Activated CD4-positive, alpha-beta T cell treated with anti-CD3 and anti-CD28 coated beads for 48 hours (primary cell): Measurements from ENCODE around the gene CCR6.
"Not testable (repeated sequence)": the region's sequence is repeated elsewhere in the genome, so short reads cannot be mapped to it uniquely, and the experiment has no call there.

ENCODE experiments used
- DNase-seq: peaks from one replicate; pipeline ENCODE4 v3.0.0-alpha.2; 2020

The CCR6 gene

DNA sequence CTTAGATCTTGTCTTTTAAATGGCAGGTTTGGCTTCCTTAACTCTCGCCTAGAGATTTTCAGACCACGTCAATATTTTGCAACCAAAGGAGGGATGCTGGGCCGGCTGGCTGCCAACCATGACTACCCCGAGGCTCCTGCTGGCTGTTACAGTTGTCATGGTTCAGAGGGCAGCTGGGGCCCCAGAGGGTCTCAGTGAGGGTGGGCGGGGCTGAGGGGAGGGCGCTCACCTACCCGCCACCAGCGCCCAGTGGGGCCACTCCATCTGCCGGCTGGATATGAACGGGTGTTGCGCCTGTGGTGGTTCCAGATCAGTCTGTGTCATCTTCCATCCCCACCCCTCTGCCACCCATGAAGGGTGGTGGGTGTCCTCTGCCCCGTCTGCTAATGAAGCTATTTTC lies 22.6 kb downstream of the CCR6 start:
- no peak for DNase-seq

DNA sequence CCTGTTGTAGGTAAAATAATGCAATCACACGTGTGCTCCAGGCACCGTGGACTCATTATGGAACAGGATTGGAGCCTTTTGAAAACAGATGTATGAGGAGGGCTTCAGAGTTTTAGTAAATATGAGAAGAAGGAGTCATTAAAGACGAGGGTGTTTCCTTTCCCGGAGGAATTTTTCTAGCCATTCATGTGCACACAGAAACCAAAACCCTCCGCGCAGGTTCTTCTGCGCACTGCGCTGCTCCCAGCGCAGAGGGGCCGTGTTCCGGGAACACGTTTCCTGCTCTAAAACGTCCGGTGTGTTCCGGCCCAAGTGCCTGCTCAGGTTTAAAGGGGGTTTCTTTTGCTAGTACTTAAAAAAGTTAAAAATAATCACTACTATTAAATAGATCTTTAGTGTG lies 23.2 kb downstream of the CCR6 start:
- DNase-seq = no peak

GRCh38 chr6:167146977-167147376 lies 24.1 kb downstream of the CCR6 start:
- DNase-seq = no peak

DNA sequence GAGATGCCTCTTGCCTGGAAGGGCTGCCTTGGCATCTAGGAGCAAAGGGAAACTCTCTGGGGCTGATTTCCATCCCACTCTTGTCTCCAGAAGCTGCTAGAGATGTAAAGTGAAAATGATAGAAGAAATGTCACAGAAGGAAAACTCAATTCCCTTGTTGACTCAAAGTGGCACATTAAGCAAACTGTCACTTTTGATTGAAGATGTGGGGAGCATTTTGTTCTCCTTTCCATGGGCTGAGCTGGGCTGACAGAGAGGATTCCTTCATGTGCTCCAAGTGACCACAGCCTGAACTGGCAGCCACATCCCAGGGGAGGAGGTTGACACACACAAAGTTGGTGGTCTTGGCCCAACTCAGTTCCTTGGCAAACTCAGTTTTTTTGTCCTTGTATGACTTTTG lies 25.1 kb downstream of the CCR6 start:
- no peak for DNase-seq

- no peak for DNase-seq
These were observed 26.1 kb downstream of the CCR6 start for GRCh38 chr6:167148997-167149396.

DNA sequence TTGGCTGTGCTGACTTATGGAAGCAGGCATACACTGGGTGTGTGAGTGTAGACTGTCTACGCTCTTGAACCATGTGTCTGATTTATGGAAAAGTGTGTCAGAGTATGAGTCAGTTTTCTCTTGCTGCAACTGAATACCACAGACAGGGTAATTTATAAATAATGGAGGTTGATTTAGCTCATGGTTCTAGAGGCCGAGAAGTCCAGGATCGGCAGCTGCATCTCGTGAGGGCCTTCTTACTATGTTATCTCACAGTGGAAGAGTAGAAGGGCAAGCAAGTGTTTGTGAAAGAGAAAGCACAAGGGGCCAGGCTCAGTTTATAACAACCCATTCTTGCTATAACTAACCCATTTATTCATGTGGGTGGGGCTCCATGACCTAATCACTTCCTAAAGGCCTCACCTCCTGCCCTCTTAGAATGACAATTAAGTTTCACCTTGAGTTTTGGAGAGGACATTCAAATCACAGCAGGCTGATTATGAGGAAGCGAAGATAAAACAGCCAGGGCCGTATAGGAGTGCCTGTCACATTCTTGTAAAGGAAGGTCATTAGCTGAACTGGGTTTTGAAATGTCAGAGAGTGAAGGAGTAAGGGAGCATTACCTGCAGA lies 28.1 kb downstream of the CCR6 start:
- peak; percentile 26 for DNase-seq

- no peak for DNase-seq
These were observed 28.8 kb downstream of the CCR6 start for GRCh38 chr6:167151648-167152047.

- DNase-seq = no peak
These were observed 30.0 kb downstream of the CCR6 start for GRCh38 chr6:167152862-167153261.

- peak; percentile 18 for DNase-seq
These were observed 30.6 kb downstream of the CCR6 start for GRCh38 chr6:167153521-167153959.

- DNase-seq = no peak
These were observed 31.4 kb downstream of the CCR6 start for GRCh38 chr6:167154291-167154690.

DNA sequence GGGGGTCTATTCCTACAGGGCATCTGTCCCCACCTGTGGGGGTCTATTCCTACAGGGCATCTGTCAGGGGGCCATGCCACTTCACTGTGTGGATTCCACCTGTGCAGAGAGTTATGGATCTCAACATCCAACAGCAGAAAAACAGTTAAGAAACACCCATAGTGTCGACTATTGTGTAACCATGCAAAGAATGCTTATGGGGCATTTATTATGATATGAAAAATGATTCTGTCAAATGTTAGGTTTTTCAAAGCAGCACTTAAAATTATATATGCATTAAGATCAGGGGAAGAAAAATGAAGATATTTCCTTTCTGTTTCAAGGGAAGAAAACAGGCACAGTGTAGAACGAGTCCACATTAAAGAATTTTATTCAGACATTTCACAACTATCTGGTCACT lies 32.0 kb downstream of the CCR6 start:
- no peak for DNase-seq

DNA sequence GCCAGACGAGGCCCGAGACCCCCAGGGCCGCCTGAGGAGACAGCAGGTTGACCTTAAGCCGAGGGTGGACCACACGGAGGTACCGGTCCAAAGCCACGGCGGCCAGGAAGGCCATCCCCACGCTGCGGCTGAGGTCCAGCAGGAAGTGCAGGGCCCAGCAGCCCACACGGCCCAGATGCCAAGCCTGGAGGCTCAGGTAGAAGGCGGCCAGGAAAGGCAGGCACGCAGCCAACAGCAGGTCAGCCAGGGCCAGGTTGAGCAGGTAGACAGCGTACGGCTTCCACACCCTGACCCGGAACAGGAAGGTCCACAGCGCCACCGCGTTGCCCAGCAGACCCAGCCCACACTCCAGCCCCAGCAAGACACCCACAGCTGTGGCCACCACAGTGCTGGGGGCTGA lies 34.5 kb downstream of the CCR6 start:
- no peak for DNase-seq

DNA sequence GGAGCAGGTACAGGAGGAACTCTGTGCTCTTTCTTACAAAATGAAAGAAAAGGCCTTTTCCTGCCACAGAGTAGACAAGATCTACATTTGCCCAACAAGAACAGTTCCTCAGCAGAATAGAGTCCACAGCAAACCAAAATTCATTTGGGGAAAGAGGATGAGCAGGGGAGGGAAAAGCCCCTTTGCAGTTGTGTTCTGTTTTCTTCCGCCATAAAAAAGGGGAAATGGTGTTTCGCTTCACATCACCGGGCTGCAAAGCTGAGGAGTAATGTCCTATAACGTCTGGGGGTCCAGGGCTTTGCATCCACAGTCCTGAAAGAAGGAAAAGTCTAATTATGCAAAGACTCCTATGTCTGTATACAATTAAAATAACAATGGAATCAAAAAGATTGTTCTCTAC lies 35.0 kb downstream of the CCR6 start, which contains the start of gene GPR31:
Gene GPR31, minus strand, starts transcription at position 118 of the 400 bp plus-strand sequence. CDS start 149 bp downstream, outside the sequence.
- DNase-seq = no peak

GRCh38 chr6:167161851-167162467 lies 39.1 kb downstream of the CCR6 start:
- DNase-seq = no peak

DNA sequence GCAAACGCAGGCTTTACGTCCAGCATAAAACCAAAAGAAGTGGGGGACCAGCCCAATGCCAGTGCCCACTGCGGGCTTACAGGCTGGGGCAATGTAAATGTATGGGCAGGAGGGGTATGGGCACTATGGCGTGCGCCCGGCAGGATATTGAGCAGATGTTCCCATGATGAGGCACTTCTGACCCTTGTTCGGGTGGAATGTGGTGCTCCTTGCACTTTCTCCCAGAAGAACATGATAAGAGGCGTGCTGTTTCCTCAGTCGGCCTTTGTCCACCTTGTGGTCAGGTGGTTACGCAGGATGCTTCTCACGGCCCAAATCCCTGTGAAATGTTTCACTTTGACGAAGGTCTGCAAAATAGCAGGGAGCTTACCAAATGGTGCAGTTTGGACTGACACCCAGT lies 39.7 kb downstream of the CCR6 start:
- DNase-seq = no peak

GRCh38 chr6:167163476-167164011 lies 40.6 kb downstream of the CCR6 start:
- DNase-seq = no peak

DNA sequence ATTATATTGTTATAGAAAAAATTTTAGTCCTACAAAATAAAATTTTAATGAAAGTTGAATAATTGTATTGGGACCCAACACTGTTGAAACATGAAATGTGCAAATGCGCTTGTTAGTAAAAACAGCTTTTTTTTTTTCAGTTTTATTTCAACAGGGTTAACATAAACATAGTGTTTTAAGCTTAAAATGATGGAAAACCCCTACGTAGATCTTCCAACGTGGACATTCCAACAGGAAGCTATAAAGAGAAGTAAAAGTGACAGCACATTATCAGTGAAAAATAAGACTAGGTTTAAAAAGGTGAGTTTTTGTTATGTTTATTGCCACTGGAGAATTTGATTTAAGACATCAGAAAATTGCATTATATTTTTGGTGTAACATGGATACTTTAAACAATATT lies 41.4 kb downstream of the CCR6 start:
- DNase-seq = no peak

- DNase-seq = no peak
These were observed 43.1 kb downstream of the CCR6 start for GRCh38 chr6:167165858-167166471.

- not testable (repeated sequence) for DNase-seq
These were observed 44.8 kb downstream of the CCR6 start for GRCh38 chr6:167167699-167168098.

- not testable (repeated sequence) for DNase-seq
These were observed 45.4 kb downstream of the CCR6 start for GRCh38 chr6:167168296-167168695.

DNA sequence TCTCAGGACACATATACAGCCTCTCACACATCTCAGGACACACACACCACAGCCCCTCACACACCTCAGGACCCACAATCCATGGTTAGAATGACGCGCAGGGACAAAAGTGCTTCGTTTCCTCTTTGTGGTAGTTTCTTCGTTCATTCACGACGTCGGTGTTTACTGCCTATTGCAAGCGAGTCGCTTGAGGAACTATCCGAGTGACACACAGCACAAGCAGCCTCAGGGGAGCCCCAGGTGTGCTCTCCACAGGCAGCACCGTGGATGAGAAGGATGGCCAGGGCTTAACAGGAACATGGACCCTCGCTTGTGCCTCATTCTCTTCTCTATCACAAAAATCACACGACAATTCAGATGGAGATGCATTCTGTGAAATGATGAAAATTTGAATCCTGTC lies 47.0 kb downstream of the CCR6 start:
- DNase-seq = not testable (repeated sequence)

DNA sequence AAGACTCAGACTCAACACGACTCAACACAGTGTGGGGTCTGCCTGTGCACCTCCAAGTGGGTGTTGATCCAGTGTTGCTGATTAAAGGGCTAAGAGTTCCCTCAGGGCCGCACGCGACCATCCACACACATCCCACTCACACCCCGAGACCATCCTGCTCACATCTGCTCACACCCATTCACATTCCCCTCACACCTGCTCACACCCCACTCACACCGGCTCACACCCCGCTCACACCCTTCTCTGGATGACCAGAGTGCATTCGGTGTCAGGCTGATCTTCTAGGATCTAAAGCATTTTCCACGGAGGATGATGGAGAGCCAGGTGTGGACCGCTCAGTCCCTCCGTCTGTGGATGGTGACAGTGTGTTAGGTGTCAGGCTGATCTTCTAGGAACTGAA lies 48.4 kb downstream of the CCR6 start:
- DNase-seq = not testable (repeated sequence)

DNA sequence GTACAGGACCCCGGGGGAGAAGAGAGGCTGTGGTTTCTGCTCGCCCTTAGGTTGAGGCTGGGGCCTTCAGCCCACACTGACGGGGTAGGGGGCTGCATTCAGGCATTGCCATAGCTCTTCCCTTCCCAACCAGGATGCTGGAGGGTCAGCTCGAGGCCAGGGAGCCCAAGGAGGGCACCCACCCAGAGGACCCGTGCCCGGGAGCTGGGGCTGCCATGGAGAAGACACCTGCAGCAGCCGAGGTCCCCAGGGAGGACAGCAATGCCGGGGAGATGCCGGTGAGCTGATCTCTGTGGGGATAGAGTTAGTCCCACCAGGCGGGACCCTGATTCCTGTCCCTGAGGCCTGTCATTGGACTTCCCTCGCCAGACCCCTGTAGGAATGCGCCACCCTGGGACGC lies 49.1 kb downstream of the CCR6 start:
- DNase-seq = not testable (repeated sequence)

DNA sequence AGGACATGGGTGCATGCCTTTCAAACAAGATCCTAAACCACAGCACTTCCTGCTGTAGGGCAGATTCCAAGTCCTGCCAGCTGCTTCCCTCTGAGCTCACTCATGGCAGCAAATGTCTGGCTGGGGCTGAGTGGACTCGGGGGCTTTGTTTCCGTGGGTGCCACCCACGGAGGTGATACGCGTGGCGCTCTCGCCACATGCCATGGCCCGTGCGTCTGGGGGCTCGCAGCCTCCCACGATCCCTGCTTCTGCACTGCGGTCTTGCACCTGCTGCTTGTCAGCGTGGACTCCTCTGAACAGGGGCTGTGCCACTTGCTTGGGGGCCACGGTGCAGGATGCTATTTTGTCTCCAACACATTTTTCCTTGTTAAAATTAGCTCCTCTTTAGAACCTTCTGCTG lies 54.4 kb downstream of the CCR6 start:
- DNase-seq = not testable (repeated sequence)
